GM19023 (cell line): ENCODE data around the gene FAM187B.
"Not testable (repeated sequence)": the region's sequence is repeated elsewhere in the genome, so short reads cannot be mapped to it uniquely, and the experiment has no call there.

Experiments used
- ATAC-seq: cut with Tn5 transposase; IDR thresholded peaks from one replicate; pipeline ENCODE4 v1.9.1; 2021; ENCODE audit warnings: mild to moderate bottlenecking, moderate library complexity; ENCODE audit not compliant: unreplicated experiment

FAM187B gene

GRCh38 chr19:35262101-35262761, 33.7 kb upstream of the FAM187B start:
- no peak for ATAC-seq

GRCh38 chr19:35261356-35262100, 33.0 kb upstream of the FAM187B start:
- no peak for ATAC-seq

- ATAC-seq: no peak
Observed at GRCh38 chr19:35260694-35261304, 32.3 kb upstream of the FAM187B start.

- ATAC-seq: no peak
Observed at GRCh38 chr19:35257113-35257461, 28.5 kb upstream of the FAM187B start.

GRCh38 chr19:35256566-35256965, 28.0 kb upstream of the FAM187B start:
- ATAC-seq: no peak

GRCh38 chr19:35254341-35255297, 26.1 kb upstream of the FAM187B start:
- no peak for ATAC-seq

- no peak for ATAC-seq
Observed at GRCh38 chr19:35253316-35254286, 25.1 kb upstream of the FAM187B start.

GRCh38 chr19:35251456-35251855, 22.9 kb upstream of the FAM187B start:
- ATAC-seq: no peak

- no peak for ATAC-seq
Observed at GRCh38 chr19:35249848-35250711, 21.5 kb upstream of the FAM187B start.

GRCh38 chr19:35249146-35249847, 20.8 kb upstream of the FAM187B start:
- ATAC-seq: peak; percentile 10

- peak; percentile 83 for ATAC-seq
Observed at GRCh38 chr19:35248310-35249145, 20.0 kb upstream of the FAM187B start, which contains the start of gene LSR. TSS of gene LSR (plus strand) at chr19:35249002. CDS start at chr19:35249023, 21 bp downstream.

- peak; percentile 33 for ATAC-seq
Observed at GRCh38 chr19:35247526-35248309, 19.2 kb upstream of the FAM187B start.

- ATAC-seq: no peak
Observed at GRCh38 chr19:35246466-35247092, 18.0 kb upstream of the FAM187B start.

- no peak for ATAC-seq
Observed at GRCh38 chr19:35241417-35241816, 12.9 kb upstream of the FAM187B start.

GRCh38 chr19:35240327-35240726, 11.8 kb upstream of the FAM187B start:
- ATAC-seq: no peak

- ATAC-seq: not testable (repeated sequence)
Observed at GRCh38 chr19:35239597-35239996, 11.1 kb upstream of the FAM187B start.
